Lower leg skin (tissue), 4 donors: Measurements from ENCODE around the gene HIGD1B. TPM values are rescaled to one million over a fixed set of nuclear protein-coding genes. Genes with fewer than 3 reads are reported as not detected.

Experiments used
- DNase-seq, 2 donors: peaks; one replicate each; pipeline ENCODE4 v3.0.0-alpha.2; 2019; ENCODE audit warnings: low spot score in 2 of 2
- H3K4me3 ChIP-seq: fragments of 200-600 bp; sonication (generic); 2 replicates; pipeline ENCODE4 v1.5.1; 2017; ENCODE audit warnings: mild to moderate bottlenecking, low read depth; ENCODE audit not compliant: poor library complexity, severe bottlenecking
- CTCF ChIP-seq, 3 donors: fragments of 450-650 bp; IDR thresholded peaks; one replicate each; pipeline ENCODE4 v1.5.1; 2016; ENCODE audit warnings: antibody characterized with exemption in 3 of 3, mild to moderate bottlenecking in 3 of 3, moderate library complexity in 2 of 3
- POLR2A ChIP-seq, 2 donors: fragments of 450-650 bp; IDR thresholded peaks; one replicate each; pipeline ENCODE4 v1.6.1; 2016 to 2017; ENCODE audit warnings: antibody characterized with exemption in 2 of 2, mild to moderate bottlenecking in 1 of 2, moderate library complexity in 1 of 2
- WGBS, 2 donors: methylation state at CpG; one replicate each; pipeline ENCODE4 v1.1.5; 2018; 5-methylcytosine and 5-hydroxymethylcytosine counted together
- intact Hi-C: fragments of 100-400 bp; cut with DNase I; formaldehyde crosslinking; loops from one replicate; pipeline ENCODE4 v1.15.0; 2023; ENCODE audit warnings: low total_unique reads
- total RNA-seq, 4 donors: library from RNA; depleted of rRNA; stranded (reverse); fragments of >200 nt; gene quantifications; one replicate each; pipeline ENCODE4 v1.1.0, GENCODE V29; 2016

The HIGD1B gene
- total RNA-seq, 4 donors from 2014 or later = 0.52 TPM; not detected in 3

- intact Hi-C loops = no loop called here
- WGBS, 2 donors = 87 to 92% methylated on average over 15 of the region's 15 CpGs
- DNase-seq = no peak
- H3K4me3 ChIP-seq = no peak overlapping the region
- no peak for TF ChIP-seq CTCF (IDR thresholded peaks at IDR 0.05)
- no peak for TF ChIP-seq POLR2A (IDR thresholded peaks at IDR 0.05)
Observed at GRCh38 chr17:44826123-44826790, 21.4 kb upstream of the HIGD1B start.

- 60 to 62% methylated on average over 1 of the region's 1 CpG for WGBS, 2 donors
- H3K4me3 ChIP-seq = no peak overlapping the region
- intact Hi-C loops = no loop called here
- DNase-seq = no peak
- TF ChIP-seq CTCF (IDR thresholded peaks at IDR 0.05) (no peak), POLR2A (IDR thresholded peaks at IDR 0.05) (no peak)
Observed at GRCh38 chr17:44827863-44828262, 19.8 kb upstream of the HIGD1B start.

- 6 to 8% methylated on average over 21 of the region's 21 CpGs for WGBS, 2 donors
- no peak overlapping the region for H3K4me3 ChIP-seq
- TF ChIP-seq POLR2A (IDR thresholded peaks at IDR 0.05) = no peak
- no peak for TF ChIP-seq CTCF (IDR thresholded peaks at IDR 0.05)
- no peak for DNase-seq
- intact Hi-C loops = no loop called here
Observed at GRCh38 chr17:44828919-44829522, 18.7 kb upstream of the HIGD1B start.

GRCh38 chr17:44829523-44830358, 17.9 kb upstream of the HIGD1B start, which contains the start of gene GJC1:
GJC1 (minus strand) TSS chr17:44830287; CDS start chr17:44805817, 24,470 bp downstream.
- WGBS, 2 donors = 1% methylated on average over 65 to 87 of the region's 123 CpGs
- H3K4me3 ChIP-seq = peak within 1 kb of the TSS; percentile 29
- intact Hi-C loops = no loop called here
- DNase-seq = no peak
- TF ChIP-seq POLR2A (IDR thresholded peaks at IDR 0.05) (no peak), CTCF (IDR thresholded peaks at IDR 0.05) (no peak)

- TF ChIP-seq POLR2A (IDR thresholded peaks at IDR 0.05) (no peak), CTCF (IDR thresholded peaks at IDR 0.05) (no peak)
- H3K4me3 ChIP-seq = peak overlapping the region; percentile 29
- WGBS, 2 donors = 6 to 13% methylated on average over 22 to 50 of the region's 58 CpGs
- no peak for DNase-seq
- intact Hi-C loops = no loop called here
Observed at GRCh38 chr17:44830359-44831288, 17.1 kb upstream of the HIGD1B start.
